Skeletal muscle satellite cell (primary cell): ENCODE results near the gene ZC3H8.

Source experiments
- H3K27me3 ChIP-seq: 2 replicates; pipeline ENCODE4 v1.7.0; 2013; ENCODE audit warnings: low read length; ENCODE audit not compliant: control insufficient read depth, insufficient read depth
- H3K36me3 ChIP-seq: 2 replicates; pipeline ENCODE4 v1.7.0; 2013; ENCODE audit warnings: mild to moderate bottlenecking, control low read depth, low read length; ENCODE audit not compliant: insufficient read depth
- H3K4me1 ChIP-seq: 2 replicates; pipeline ENCODE4 v1.7.0; 2013; ENCODE audit warnings: low read length; ENCODE audit not compliant: control insufficient read depth, insufficient read depth
- H3K4me2 ChIP-seq: 2 replicates; pipeline ENCODE4 v1.7.0; 2013; ENCODE audit warnings: mild to moderate bottlenecking, low read length
- H3K4me3 ChIP-seq: 2 replicates; pipeline ENCODE4 v1.7.0; 2013; ENCODE audit warnings: low read length
- H3K9ac ChIP-seq: 2 replicates; pipeline ENCODE4 v1.7.0; 2013; ENCODE audit warnings: mild to moderate bottlenecking, low read depth, low read length, moderate library complexity
- H3K9me3 ChIP-seq: replicated peaks from 2 replicates; pipeline ENCODE4 v1.7.0; 2013; ENCODE audit warnings: mild to moderate bottlenecking, control low read depth, low read length

ZC3H8 gene

GRCh38 chr2:112189001-112189556, 65.8 kb downstream of the ZC3H8 start:
- Histone ChIP-seq H3K4me2 (no peak overlapping the region), H3K9me3 (no peaks in the 10 kb centered on the region), H3K4me1 (no peaks in the 10 kb centered on the region), H3K36me3 (no peaks in the 10 kb centered on the region), H3K9ac (no peak overlapping the region), H3K4me3 (no peak overlapping the region), H3K27me3 (peaks cover 5% of the 10 kb centered on the region)

GRCh38 chr2:112187805-112188596, 66.8 kb downstream of the ZC3H8 start:
- Histone ChIP-seq H3K36me3 (no peaks in the 10 kb centered on the region), H3K4me3 (no peak overlapping the region), H3K4me1 (no peaks in the 10 kb centered on the region), H3K4me2 (no peak overlapping the region), H3K9me3 (no peaks in the 10 kb centered on the region), H3K9ac (no peak overlapping the region), H3K27me3 (peaks cover 3% of the 10 kb centered on the region)

- Histone ChIP-seq H3K27me3 (peaks cover 7% of the 10 kb centered on the region), H3K4me2 (no peak overlapping the region), H3K4me1 (no peaks in the 10 kb centered on the region), H3K9me3 (no peaks in the 10 kb centered on the region), H3K36me3 (no peaks in the 10 kb centered on the region), H3K4me3 (no peak overlapping the region), H3K9ac (no peak overlapping the region)
Measured at GRCh38 chr2:112187046-112187715, 67.7 kb downstream of the ZC3H8 start.

GRCh38 chr2:112185131-112185530, 69.7 kb downstream of the ZC3H8 start:
- Histone ChIP-seq H3K4me2 (no peak overlapping the region), H3K36me3 (no peaks in the 10 kb centered on the region), H3K4me3 (no peak overlapping the region), H3K4me1 (no peaks in the 10 kb centered on the region), H3K9ac (no peak overlapping the region), H3K27me3 (peaks cover 7% of the 10 kb centered on the region), H3K9me3 (no peaks in the 10 kb centered on the region)

- Histone ChIP-seq H3K36me3 (no peaks in the 10 kb centered on the region), H3K27me3 (peaks cover 7% of the 10 kb centered on the region), H3K9me3 (no peaks in the 10 kb centered on the region), H3K4me3 (no peak overlapping the region), H3K4me1 (no peaks in the 10 kb centered on the region), H3K9ac (no peak overlapping the region), H3K4me2 (no peak overlapping the region)
Measured at GRCh38 chr2:112184121-112184520, 70.7 kb downstream of the ZC3H8 start.

- H3K36me3 ChIP-seq: no peaks in the 10 kb centered on the region
- H3K9me3 ChIP-seq: no peaks in the 10 kb centered on the region
- H3K27me3 ChIP-seq: peaks cover 4% of the 10 kb centered on the region
- H3K9ac ChIP-seq: no peak overlapping the region
- no peak overlapping the region for H3K4me3 ChIP-seq
- H3K4me1 ChIP-seq: no peaks in the 10 kb centered on the region
- H3K4me2 ChIP-seq: no peak overlapping the region
Measured at GRCh38 chr2:112183327-112184025, 71.4 kb downstream of the ZC3H8 start.

- Histone ChIP-seq H3K4me2 (no peak overlapping the region), H3K4me1 (no peaks in the 10 kb centered on the region), H3K4me3 (no peak overlapping the region), H3K9ac (no peak overlapping the region), H3K9me3 (no peaks in the 10 kb centered on the region), H3K36me3 (no peaks in the 10 kb centered on the region), H3K27me3 (peaks cover 4% of the 10 kb centered on the region)
Measured at GRCh38 chr2:112182581-112183034, 72.2 kb downstream of the ZC3H8 start.

GRCh38 chr2:112181571-112182290, 73.1 kb downstream of the ZC3H8 start:
- H3K27me3 ChIP-seq: peaks cover 4% of the 10 kb centered on the region
- no peak overlapping the region for H3K9ac ChIP-seq
- no peaks in the 10 kb centered on the region for H3K36me3 ChIP-seq
- H3K4me1 ChIP-seq: no peaks in the 10 kb centered on the region
- no peak overlapping the region for H3K4me2 ChIP-seq
- H3K4me3 ChIP-seq: no peak overlapping the region
- no peaks in the 10 kb centered on the region for H3K9me3 ChIP-seq

- Histone ChIP-seq H3K9ac (no peak overlapping the region), H3K27me3 (peaks cover 7% of the 10 kb centered on the region), H3K36me3 (no peaks in the 10 kb centered on the region)
Measured at GRCh38 chr2:112175958-112176573, 78.8 kb downstream of the ZC3H8 start.

GRCh38 chr2:112175333-112175732, 79.5 kb downstream of the ZC3H8 start:
- Histone ChIP-seq H3K4me3 (no peak overlapping the region), H3K4me2 (no peak overlapping the region), H3K27me3 (peaks cover 7% of the 10 kb centered on the region), H3K9me3 (no peaks in the 10 kb centered on the region), H3K36me3 (no peaks in the 10 kb centered on the region), H3K4me1 (no peaks in the 10 kb centered on the region), H3K9ac (no peak overlapping the region)

More at GRCh38 chr2:112175958-112176573, 78.8 kb downstream of the ZC3H8 start:
- H3K4me2 ChIP-seq: no peak overlapping the region
- H3K9me3 ChIP-seq: no peaks in the 10 kb centered on the region
- H3K4me3 ChIP-seq: no peak overlapping the region
- H3K4me1 ChIP-seq: no peaks in the 10 kb centered on the region
